Neuronal stem cell (in vitro differentiated cells): Measurements from ENCODE around the gene NKX2-2.
"Not testable (repeated sequence)": the region's sequence is repeated elsewhere in the genome, so short reads cannot be mapped to it uniquely, and the experiment has no call there.

Source experiments
- DNase-seq: peaks from one replicate; pipeline ENCODE4 v3.0.0-alpha.2; 2013; ENCODE audit warnings: low spot score
- H2AFZ ChIP-seq: one replicate; pipeline ENCODE4 v1.6.1; 2013; ENCODE audit warnings: mild to moderate bottlenecking, low read length, inconsistent platforms
- H2AK5ac ChIP-seq: 2 replicates; pipeline ENCODE4 v1.6.1; 2013; ENCODE audit warnings: low read depth, mild to moderate bottlenecking, inconsistent platforms, low read length, moderate library complexity, mixed read lengths
- H2BK120ac ChIP-seq: 2 replicates; pipeline ENCODE4 v1.6.1; 2013; ENCODE audit warnings: low read depth, mild to moderate bottlenecking, inconsistent platforms, low read length, moderate library complexity, mixed read lengths
- H2BK12ac ChIP-seq: one replicate; pipeline ENCODE4 v1.6.1; 2013; ENCODE audit warnings: low read length, inconsistent platforms
- H2BK15ac ChIP-seq: 2 replicates; pipeline ENCODE4 v1.6.1; 2013; ENCODE audit warnings: mild to moderate bottlenecking, low read length, inconsistent platforms, mixed read lengths
- H2BK5ac ChIP-seq: one replicate; pipeline ENCODE4 v1.6.1; 2013; ENCODE audit warnings: inconsistent platforms, mild to moderate bottlenecking, low read length, moderate library complexity
- H3K14ac ChIP-seq: one replicate; pipeline ENCODE4 v1.6.1; 2013; ENCODE audit warnings: low read length, inconsistent platforms
- H3K18ac ChIP-seq: 2 replicates; pipeline ENCODE4 v1.6.1; 2013; ENCODE audit warnings: low read length, inconsistent platforms
- H3K23ac ChIP-seq: 2 replicates; pipeline ENCODE4 v1.6.1; 2013; ENCODE audit warnings: low read depth, mild to moderate bottlenecking, mixed read lengths, low read length, inconsistent platforms; ENCODE audit not compliant: poor library complexity
- H3K27ac ChIP-seq: replicated peaks from 3 replicates; pipeline ENCODE4 v1.5.1; 2013; ENCODE audit warnings: low read length, inconsistent platforms
- H3K27me3 ChIP-seq, 3 experiments: 2 replicates each; pipeline ENCODE4 v1.6.1; 2013; ENCODE audit warnings: low read length in 3 of 3, mild to moderate bottlenecking in 2 of 3, inconsistent platforms in 1 of 3, low read depth in 1 of 3, mixed read lengths in 1 of 3, moderate library complexity in 1 of 3; ENCODE audit not compliant: control insufficient read depth in 3 of 3, insufficient read depth in 3 of 3
- H3K36me3 ChIP-seq, 2 donors: replicated peaks in 1 of 2; 2 replicates each; pipeline ENCODE4 v1.6.1; 2013; ENCODE audit warnings: low read length in 2 of 2; ENCODE audit not compliant: control insufficient read depth in 2 of 2, insufficient read depth in 2 of 2
- H3K4ac ChIP-seq: 2 replicates; pipeline ENCODE4 v1.6.1; 2013; ENCODE audit warnings: inconsistent platforms, mild to moderate bottlenecking, low read length, moderate library complexity
- H3K4me1 ChIP-seq, 2 donors: 1 replicate in 1 of 2; 2 replicates in 1 of 2; pipeline ENCODE4 v1.6.1; 2013; ENCODE audit warnings: low read length in 2 of 2, low read depth in 1 of 2; ENCODE audit not compliant: control insufficient read depth in 2 of 2, insufficient read depth in 1 of 2
- H3K4me2 ChIP-seq: one replicate; pipeline ENCODE4 v1.6.1; 2013; ENCODE audit warnings: mild to moderate bottlenecking, low read length, inconsistent platforms; ENCODE audit not compliant: insufficient read depth, poor library complexity, severe bottlenecking
- H3K4me3 ChIP-seq, 2 donors: 2 replicates each; pipeline ENCODE4 v1.5.1; 2013; ENCODE audit warnings: low read length in 2 of 2, mild to moderate bottlenecking in 2 of 2, inconsistent platforms in 1 of 2, moderate library complexity in 1 of 2
- H3K79me1 ChIP-seq: one replicate; pipeline ENCODE4 v1.6.1; 2013; ENCODE audit warnings: low read depth, mild to moderate bottlenecking, inconsistent platforms, low read length, moderate library complexity
- H3K9ac ChIP-seq: one replicate; pipeline ENCODE4 v1.6.1; 2013; ENCODE audit warnings: mild to moderate bottlenecking, low read depth, low read length, inconsistent platforms; ENCODE audit not compliant: poor library complexity
- H3K9me3 ChIP-seq, 2 donors: replicated peaks in 1 of 2; 2 replicates each; pipeline versions ENCODE3 to v1.6.1; 2013; ENCODE audit warnings: low read length in 2 of 2, mild to moderate bottlenecking in 2 of 2, inconsistent platforms in 1 of 2, low read depth in 1 of 2, mixed read lengths in 1 of 2, moderate library complexity in 1 of 2; ENCODE audit not compliant: control insufficient read depth in 2 of 2, insufficient read depth in 1 of 2
- H4K8ac ChIP-seq: one replicate; pipeline ENCODE4 v1.6.1; 2013; ENCODE audit warnings: low read depth, mild to moderate bottlenecking, inconsistent platforms, low read length, moderate library complexity
- H4K91ac ChIP-seq: one replicate; pipeline ENCODE4 v1.6.1; 2013; ENCODE audit warnings: low read length, low read depth, mild to moderate bottlenecking, inconsistent platforms; ENCODE audit not compliant: poor library complexity
- WGBS, 2 donors: extraction: QIAGEN DNeasy Blood & Tissue Kit; methylation state at CpG; one replicate each; pipeline ENCODE4 v1.1.7; 2013; ENCODE audit warnings: missing lambda C conversion rate in 2 of 2, mixed read lengths in 1 of 2; ENCODE audit not compliant: insufficient read length in 2 of 2, insufficient replicate concordance in 1 of 2; ENCODE audit errors: extremely low coverage in 2 of 2; 5-methylcytosine and 5-hydroxymethylcytosine counted together

Gene NKX2-2

DNA sequence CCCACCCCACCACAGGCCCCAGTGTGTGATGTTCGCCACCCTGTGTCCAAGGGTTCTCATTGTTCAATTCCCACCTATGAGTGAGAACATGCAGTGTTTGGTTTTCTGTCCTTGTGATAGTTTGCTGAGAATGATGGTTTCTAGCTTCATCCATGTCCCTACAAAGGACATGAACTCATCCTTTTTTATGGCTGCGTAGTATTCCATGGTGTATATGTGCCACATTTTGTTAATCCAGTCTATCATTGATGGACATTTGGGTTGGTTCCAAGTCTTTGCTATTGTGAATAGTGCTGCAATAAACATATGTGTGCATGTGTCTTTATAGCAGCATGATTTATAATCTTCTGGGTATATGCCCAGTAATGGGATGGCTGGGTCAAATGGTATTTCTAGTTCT lies 33.7 kb downstream of the NKX2-2 start:
- not testable (repeated sequence) for H3K18ac ChIP-seq, H4K8ac ChIP-seq, H4K91ac ChIP-seq, H3K23ac ChIP-seq, H2AK5ac ChIP-seq, H2BK12ac ChIP-seq, H3K4me3 ChIP-seq, H3K79me1 ChIP-seq, H2BK15ac ChIP-seq, H3K4me1 ChIP-seq, DNase-seq, H3K9me3 ChIP-seq, H3K9ac ChIP-seq, H3K27me3 ChIP-seq, H2BK120ac ChIP-seq, H3K14ac ChIP-seq, H3K4me2 ChIP-seq, H3K27ac ChIP-seq, H3K36me3 ChIP-seq, H2AFZ ChIP-seq, H3K4ac ChIP-seq, H2BK5ac ChIP-seq
- WGBS, 2 donors: no CpG with 5 or more reads among the region's 2 CpGs

- no peak overlapping the region for H3K4me3 ChIP-seq
- H3K4me2 ChIP-seq: no peak overlapping the region
- no peak overlapping the region for H3K23ac ChIP-seq
- H2BK12ac ChIP-seq: no peak overlapping the region
- no peak overlapping the region for H2BK15ac ChIP-seq
- H3K4ac ChIP-seq: no peak overlapping the region
- H3K79me1 ChIP-seq: no peaks in the 10 kb centered on the region
- no peak overlapping the region for H4K8ac ChIP-seq
- no peak overlapping the region for H3K9ac ChIP-seq
- H3K36me3 ChIP-seq: no peaks in the 10 kb centered on the region
- no peaks in the 10 kb centered on the region for H3K4me1 ChIP-seq
- DNase-seq: no peak
- H2AK5ac ChIP-seq: no peak overlapping the region
- no peak overlapping the region for H3K27ac ChIP-seq
- H4K91ac ChIP-seq: no peak overlapping the region
- H3K9me3 ChIP-seq: no peaks in the 10 kb centered on the region
- H3K14ac ChIP-seq: no peak overlapping the region
- no peak overlapping the region for H3K18ac ChIP-seq
- no peak overlapping the region for H2AFZ ChIP-seq
- no peak overlapping the region for H2BK120ac ChIP-seq
- peaks cover 0 to 7% (median 0%) of the 10 kb centered on the region in 3 experiments for H3K27me3 ChIP-seq
- no peak overlapping the region for H2BK5ac ChIP-seq
These were observed 48.1 kb downstream of the NKX2-2 start for GRCh38 chr20:21465799-21466198.

GRCh38 chr20:21464916-21465315 lies 48.9 kb downstream of the NKX2-2 start:
- no peak overlapping the region for H3K14ac ChIP-seq
- no peak overlapping the region for H4K91ac ChIP-seq
- WGBS, 2 donors: no CpG with 5 or more reads among the region's 2 CpGs
- H2AFZ ChIP-seq: no peak overlapping the region
- H3K4me2 ChIP-seq: no peak overlapping the region
- no peaks in the 10 kb centered on the region for H3K36me3 ChIP-seq
- peaks cover 0 to 11% (median 0%) of the 10 kb centered on the region in 3 experiments for H3K27me3 ChIP-seq
- H4K8ac ChIP-seq: no peak overlapping the region
- no peak overlapping the region for H3K9ac ChIP-seq
- no peak overlapping the region for H2AK5ac ChIP-seq
- no peak overlapping the region for H2BK12ac ChIP-seq
- H3K18ac ChIP-seq: no peak overlapping the region
- no peak overlapping the region for H3K4ac ChIP-seq
- H3K9me3 ChIP-seq: no peaks in the 10 kb centered on the region
- DNase-seq: no peak
- no peak overlapping the region for H2BK120ac ChIP-seq
- H3K4me1 ChIP-seq: no peaks in the 10 kb centered on the region
- no peak overlapping the region for H3K27ac ChIP-seq
- no peaks in the 10 kb centered on the region for H3K79me1 ChIP-seq
- H2BK5ac ChIP-seq: no peak overlapping the region
- no peak overlapping the region for H3K23ac ChIP-seq
- no peak overlapping the region for H2BK15ac ChIP-seq
- no peak overlapping the region for H3K4me3 ChIP-seq
